Measurements from ENCODE around the gene KCND2. TPM values are rescaled to one million over a fixed set of nuclear protein-coding genes. Genes with fewer than 3 reads are reported as not detected.

The KCND2 gene
- total RNA-seq, 1 donor from 2014 or later: 2.9 TPM

DNA sequence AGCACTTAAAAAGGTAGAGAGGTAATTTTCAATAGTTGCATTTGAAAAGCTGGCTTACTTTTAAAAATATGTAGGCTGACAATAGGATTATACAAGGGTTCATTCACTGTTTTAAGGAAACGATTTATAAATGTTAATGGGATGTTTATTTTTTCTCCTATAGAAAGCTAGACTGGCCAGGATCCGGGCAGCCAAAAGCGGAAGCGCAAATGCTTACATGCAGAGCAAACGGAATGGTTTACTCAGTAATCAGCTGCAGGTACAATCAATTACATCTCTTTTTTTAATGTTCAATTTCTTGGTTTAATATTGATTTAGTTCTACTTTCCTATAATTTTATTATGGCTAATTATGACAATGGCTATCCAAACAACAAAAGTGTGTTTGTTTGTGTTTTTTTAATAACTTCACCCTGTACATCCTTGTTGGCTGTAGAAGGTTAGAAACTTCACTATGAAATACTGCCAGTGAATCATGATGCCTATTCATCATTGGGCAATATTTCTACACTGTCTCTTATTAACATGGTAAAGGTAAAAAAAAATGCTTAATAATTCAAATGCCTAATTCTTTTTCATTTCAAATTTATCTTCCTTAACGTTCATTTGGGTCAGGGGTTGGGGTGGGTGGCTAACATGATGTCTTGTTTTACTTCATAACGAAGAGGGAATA lies 468.5 kb downstream of the KCND2 start:
- Histone ChIP-seq H3K4me3 (peak overlapping the region; percentile 27), H3K36me3 (no peaks in the 10 kb centered on the region), H3K4me2 (peak overlapping the region; percentile 78), H3K9me3 (ENCODE audit: low read depth) (no peaks in the 10 kb centered on the region), H2AFZ (replicated peaks) (no peak overlapping the region), H3K27ac (no peak overlapping the region), H3K27me3 (no peaks in the 10 kb centered on the region), H3F3A (ENCODE audit: low read depth) (peaks cover 12% of the 10 kb centered on the region), H4K20me1 (ENCODE audit: low read depth) (no peaks in the 10 kb centered on the region), H3K9ac (no peak overlapping the region), H3K4me1 (peaks cover 57% of the 10 kb centered on the region), H3K79me2 (ENCODE audit: low read depth) (no peaks in the 10 kb centered on the region)
- no peak overlapping the region for H3K4me3 Mint-ChIP-seq
- TF ChIP-seq EZH2 (IDR thresholded peaks at IDR 0.05): no peak
- no peak for TF ChIP-seq EZH2phosphoT487 (IDR thresholded peaks at IDR 0.05)
- no peak for TF ChIP-seq CTCF (IDR thresholded peaks at IDR 0.05)
- H3K36me3 Mint-ChIP-seq: no peaks in the 10 kb centered on the region
- peaks cover 31% of the 10 kb centered on the region for H3K4me1 Mint-ChIP-seq
- no peak for DNase-seq (ENCODE audit: low spot score)
- no peaks in the 10 kb centered on the region for H3K9me3 Mint-ChIP-seq
- H3K27ac Mint-ChIP-seq: peak overlapping the region; percentile 47
- H3K27me3 Mint-ChIP-seq (ENCODE audit: insufficient read depth, low read depth): no peaks in the 10 kb centered on the region

DNA sequence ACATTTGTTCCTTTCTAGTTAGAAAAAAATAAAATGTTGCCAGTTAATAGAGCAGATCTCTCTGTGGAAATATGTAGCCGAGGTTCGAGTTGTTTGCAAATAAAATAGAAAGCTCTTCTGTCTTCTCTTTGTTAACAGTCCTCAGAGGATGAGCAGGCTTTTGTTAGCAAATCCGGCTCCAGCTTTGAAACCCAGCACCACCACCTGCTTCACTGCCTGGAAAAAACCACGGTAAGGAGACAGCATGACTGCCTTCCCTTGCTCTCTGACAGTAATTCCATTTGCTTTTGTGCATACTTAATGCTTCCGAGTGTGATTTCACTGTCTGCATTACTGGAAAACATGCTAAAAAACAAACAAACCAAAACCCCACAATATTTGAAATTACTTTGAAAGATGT lies 469.4 kb downstream of the KCND2 start:
- H2AFZ ChIP-seq (replicated peaks): peak overlapping the region; percentile 37
- H3K9ac ChIP-seq: no peak overlapping the region
- peaks cover 31% of the 10 kb centered on the region for H3K4me1 Mint-ChIP-seq
- H3K79me2 ChIP-seq (ENCODE audit: low read depth): no peaks in the 10 kb centered on the region
- no peaks in the 10 kb centered on the region for H3K36me3 ChIP-seq
- H3K4me2 ChIP-seq: peak overlapping the region; percentile 78
- no peak for TF ChIP-seq EZH2 (IDR thresholded peaks at IDR 0.05)
- TF ChIP-seq CTCF (IDR thresholded peaks at IDR 0.05): no peak
- no peak for TF ChIP-seq EZH2phosphoT487 (IDR thresholded peaks at IDR 0.05)
- no peaks in the 10 kb centered on the region for H4K20me1 ChIP-seq (ENCODE audit: low read depth)
- peaks cover 12% of the 10 kb centered on the region for H3F3A ChIP-seq (ENCODE audit: low read depth)
- H3K9me3 ChIP-seq (ENCODE audit: low read depth): no peaks in the 10 kb centered on the region
- H3K4me3 ChIP-seq: peak overlapping the region; percentile 27
- H3K36me3 Mint-ChIP-seq: no peaks in the 10 kb centered on the region
- peaks cover 57% of the 10 kb centered on the region for H3K4me1 ChIP-seq
- H3K27ac Mint-ChIP-seq: peak overlapping the region; percentile 47
- peak overlapping the region; percentile 68 for H3K27ac ChIP-seq
- H3K4me3 Mint-ChIP-seq: peak overlapping the region; percentile 34
- no peaks in the 10 kb centered on the region for H3K27me3 ChIP-seq
- no peaks in the 10 kb centered on the region for H3K27me3 Mint-ChIP-seq (ENCODE audit: insufficient read depth, low read depth)
- peak; percentile 83 for DNase-seq (ENCODE audit: low spot score)
- no peaks in the 10 kb centered on the region for H3K9me3 Mint-ChIP-seq

DNA sequence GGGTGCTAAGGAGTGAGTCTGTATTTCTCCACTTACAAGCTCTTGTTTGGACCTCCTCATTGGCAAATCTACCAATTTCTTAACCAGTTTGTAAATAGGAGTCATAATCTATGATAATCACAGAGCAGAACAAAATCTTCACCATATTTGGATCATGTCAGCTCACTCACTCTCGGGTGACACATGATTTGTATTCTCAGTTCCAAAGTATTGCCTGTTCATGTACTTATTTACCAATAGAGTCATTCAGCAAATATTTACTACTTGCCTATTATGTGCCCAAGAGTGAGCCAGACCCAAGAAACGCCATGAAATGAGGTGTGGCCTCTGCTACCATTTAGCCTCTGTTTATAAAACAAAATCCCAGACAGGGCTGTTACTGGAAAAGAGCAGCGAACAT lies 470.2 kb downstream of the KCND2 start:
- no peaks in the 10 kb centered on the region for H3K9me3 Mint-ChIP-seq
- Histone ChIP-seq H3K36me3 (no peaks in the 10 kb centered on the region), H2AFZ (replicated peaks) (peak overlapping the region; percentile 63), H4K20me1 (ENCODE audit: low read depth) (no peaks in the 10 kb centered on the region), H3K27ac (no peak overlapping the region), H3F3A (ENCODE audit: low read depth) (peaks cover 12% of the 10 kb centered on the region), H3K4me1 (peaks cover 56% of the 10 kb centered on the region), H3K9me3 (ENCODE audit: low read depth) (no peaks in the 10 kb centered on the region), H3K27me3 (no peaks in the 10 kb centered on the region), H3K79me2 (ENCODE audit: low read depth) (no peaks in the 10 kb centered on the region), H3K4me2 (peak overlapping the region; percentile 78), H3K4me3 (no peak overlapping the region), H3K9ac (no peak overlapping the region)
- TF ChIP-seq EZH2 (IDR thresholded peaks at IDR 0.05) (no peak), EZH2phosphoT487 (IDR thresholded peaks at IDR 0.05) (no peak), CTCF (IDR thresholded peaks at IDR 0.05) (no peak)
- H3K27ac Mint-ChIP-seq: peak overlapping the region; percentile 25
- H3K4me1 Mint-ChIP-seq: peaks cover 31% of the 10 kb centered on the region
- no peak for DNase-seq (ENCODE audit: low spot score)
- no peaks in the 10 kb centered on the region for H3K36me3 Mint-ChIP-seq
- no peak overlapping the region for H3K4me3 Mint-ChIP-seq
- H3K27me3 Mint-ChIP-seq (ENCODE audit: insufficient read depth, low read depth): no peaks in the 10 kb centered on the region
